ENCODE results near the gene PPP6R3.
"Not testable (repeated sequence)": the region's sequence is repeated elsewhere in the genome, so short reads cannot be mapped to it uniquely, and the experiment has no call there.

The PPP6R3 gene

GRCh38 chr11:68528630-68529029, 68.1 kb downstream of the PPP6R3 start:
- no peak for DNase-seq

- DNase-seq = no peak
Measured at GRCh38 chr11:68531129-68531693, 70.7 kb downstream of the PPP6R3 start.

GRCh38 chr11:68532727-68533369, 72.3 kb downstream of the PPP6R3 start:
- no peak for DNase-seq

- DNase-seq = no peak
Measured at GRCh38 chr11:68533945-68534344, 73.4 kb downstream of the PPP6R3 start.

- no peak for DNase-seq
Measured at GRCh38 chr11:68535098-68535497, 74.5 kb downstream of the PPP6R3 start.

- DNase-seq = no peak
Measured at GRCh38 chr11:68536706-68537105, 76.2 kb downstream of the PPP6R3 start.

- DNase-seq = no peak
Measured at GRCh38 chr11:68538025-68538424, 77.5 kb downstream of the PPP6R3 start.

GRCh38 chr11:68539395-68539794, 78.8 kb downstream of the PPP6R3 start:
- DNase-seq = no peak

- not testable (repeated sequence) for DNase-seq
Measured at GRCh38 chr11:68540504-68540903, 80.0 kb downstream of the PPP6R3 start.

- DNase-seq = no peak
Measured at GRCh38 chr11:68541116-68541515, 80.6 kb downstream of the PPP6R3 start.

- DNase-seq = no peak
Measured at GRCh38 chr11:68541991-68542390, 81.4 kb downstream of the PPP6R3 start.

- DNase-seq = no peak
Measured at GRCh38 chr11:68542617-68543016, 82.1 kb downstream of the PPP6R3 start.

GRCh38 chr11:68543594-68543993, 83.0 kb downstream of the PPP6R3 start:
- DNase-seq = no peak

- no peak for DNase-seq
Measured at GRCh38 chr11:68545347-68545746, 84.8 kb downstream of the PPP6R3 start.

GRCh38 chr11:68545796-68546195, 85.2 kb downstream of the PPP6R3 start:
- no peak for DNase-seq

GRCh38 chr11:68546555-68546954, 86.0 kb downstream of the PPP6R3 start:
- DNase-seq = no peak

GRCh38 chr11:68549789-68550484, 89.4 kb downstream of the PPP6R3 start:
- DNase-seq = no peak

GRCh38 chr11:68550485-68550817, 89.9 kb downstream of the PPP6R3 start:
- DNase-seq = no peak

- no peak for DNase-seq
Measured at GRCh38 chr11:68551223-68551622, 90.7 kb downstream of the PPP6R3 start.

GRCh38 chr11:68551777-68552176, 91.2 kb downstream of the PPP6R3 start:
- no peak for DNase-seq

GRCh38 chr11:68552542-68552941, 92.0 kb downstream of the PPP6R3 start:
- DNase-seq = no peak

- DNase-seq = no peak
Measured at GRCh38 chr11:68560216-68560615, 99.7 kb downstream of the PPP6R3 start.

GRCh38 chr11:68563454-68563853, 102.9 kb downstream of the PPP6R3 start:
- no peak for DNase-seq

- DNase-seq = no peak
Measured at GRCh38 chr11:68564261-68564660, 103.7 kb downstream of the PPP6R3 start.

GRCh38 chr11:68565768-68566167, 105.2 kb downstream of the PPP6R3 start:
- no peak for DNase-seq

All from activated gamma-delta T cell (primary cell).